CD8-positive, alpha-beta memory T cell (primary cell): Measurements from ENCODE around the gene ADIG. TPM values are rescaled to one million over a fixed set of nuclear protein-coding genes. Genes with fewer than 3 reads are reported as not detected.

Source experiments
- CTCF ChIA-PET: fragments of 350-600 bp; sonication (Branson Sonifier 250); formaldehyde crosslinking; loops from one replicate; lab custom pipeline; 2021; ENCODE audit warnings: antibody characterized with exemption; lab: Charles Lee
- POLR2A ChIA-PET: fragments of 350-600 bp; sonication (Branson Sonifier 250); formaldehyde crosslinking; loops from one replicate; lab custom pipeline; 2021; ENCODE audit warnings: antibody characterized with exemption; lab: Charles Lee
- DNase-seq, 5 donors: peaks; one replicate each; pipeline versions ENCODE4 v3.0.0 to v3.0.0-alpha.2; 2020 to 2022; ENCODE audit warnings: mixed read lengths in 1 of 5
- H3K27ac ChIP-seq: one replicate; pipeline ENCODE4 v1.7.0; 2013; ENCODE audit warnings: low read depth, mild to moderate bottlenecking, low read length, moderate library complexity
- H3K27me3 ChIP-seq: 2 replicates; pipeline ENCODE4 v1.7.0; 2013; ENCODE audit warnings: low read length, mild to moderate bottlenecking; ENCODE audit not compliant: insufficient read depth, poor library complexity, severe bottlenecking
- H3K36me3 ChIP-seq: 2 replicates; pipeline ENCODE4 v1.7.0; 2013; ENCODE audit warnings: mild to moderate bottlenecking, low read length, moderate library complexity; ENCODE audit not compliant: insufficient read depth
- H3K4me1 ChIP-seq: 2 replicates; pipeline ENCODE4 v1.7.0; 2013; ENCODE audit warnings: mild to moderate bottlenecking, low read length, moderate library complexity; ENCODE audit not compliant: insufficient read depth
- H3K4me3 ChIP-seq: 2 replicates; pipeline ENCODE4 v1.7.0; 2013; ENCODE audit warnings: mild to moderate bottlenecking, low read length
- H3K9me3 ChIP-seq: 2 replicates; pipeline ENCODE4 v1.7.0; 2013; ENCODE audit warnings: mild to moderate bottlenecking, low read length
- H3K27ac Mint-ChIP-seq, 8 donors: one replicate each; pipeline ENCODE4 v1.8.0; 2020 to 2021; ENCODE audit warnings: mixed read lengths in 8 of 8, mild to moderate bottlenecking in 6 of 8, inconsistent platforms in 3 of 8, moderate library complexity in 3 of 8
- H3K27me3 Mint-ChIP-seq, 2 donors: one replicate each; pipeline ENCODE4 v1.8.0; 2020 to 2021; ENCODE audit warnings: mixed read lengths in 2 of 2, mild to moderate bottlenecking in 1 of 2, moderate library complexity in 1 of 2
- H3K36me3 Mint-ChIP-seq, 3 donors: one replicate each; pipeline ENCODE4 v1.8.0; 2020 to 2021; ENCODE audit warnings: mixed read lengths in 3 of 3, inconsistent platforms in 1 of 3, mild to moderate bottlenecking in 1 of 3
- H3K4me1 Mint-ChIP-seq, 3 donors: one replicate each; pipeline ENCODE4 v1.8.0; 2020 to 2021; ENCODE audit warnings: mixed read lengths in 3 of 3, inconsistent platforms in 1 of 3, mild to moderate bottlenecking in 1 of 3
- H3K4me3 Mint-ChIP-seq, 7 donors: one replicate each; pipeline ENCODE4 v1.8.0; 2020 to 2021; ENCODE audit warnings: mixed read lengths in 7 of 7, mild to moderate bottlenecking in 6 of 7, moderate library complexity in 4 of 7, inconsistent platforms in 2 of 7
- H3K9me3 Mint-ChIP-seq, 5 donors: one replicate each; pipeline ENCODE4 v1.8.0; 2020 to 2022; ENCODE audit warnings: mixed read lengths in 5 of 5, mild to moderate bottlenecking in 3 of 5, moderate library complexity in 2 of 5, inconsistent platforms in 1 of 5
- polyA plus RNA-seq: library from polyadenylated mRNA; unstranded; fragments of 300-500 nt; fragmentation: Illumina TruSeq; gene quantifications from one replicate; pipeline ENCODE4 v1.2.3, GENCODE V29; 2021
- total RNA-seq, 2 experiments: library from RNA; stranded (reverse); gene quantifications; one replicate each; pipeline ENCODE4 v1.2.3, GENCODE V29; 2021

The ADIG gene
- total and polyA plus RNA-seq, 3 experiments from 2014 or later, result not detected

DNA sequence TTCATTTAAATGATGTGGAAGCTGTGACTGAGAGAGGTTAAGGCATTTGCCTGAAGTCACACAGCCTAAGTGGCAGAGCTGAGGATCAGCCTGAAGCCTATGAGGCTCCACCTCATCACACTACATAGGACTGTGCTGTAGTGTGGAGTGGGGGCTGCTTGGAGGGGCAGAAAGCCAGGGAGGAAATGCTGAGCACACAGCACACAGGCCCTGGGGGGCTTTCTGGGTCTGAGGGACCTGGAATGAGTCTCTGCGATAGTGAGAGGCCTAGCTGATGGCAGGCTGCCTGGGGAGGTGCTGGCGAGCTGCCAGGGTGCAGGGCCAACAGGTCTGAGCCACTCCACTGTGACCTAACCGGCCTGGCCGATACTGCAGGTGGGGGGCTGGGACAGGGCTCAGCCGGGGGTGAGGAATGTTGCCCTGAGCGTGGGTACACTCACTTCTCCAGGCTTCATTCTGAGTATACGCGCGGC is 18.4 kb downstream of the ADIG start:
- Mint-ChIP-seq H3K27ac (no peak overlapping the region), H3K4me1 (peaks cover 6 to 13% (median 7%) of the 10 kb centered on the region in 3 donors), H3K4me3 (no peak overlapping the region), H3K9me3 (peaks cover 0 to 2% (median 0%) of the 10 kb centered on the region in 5 donors), H3K36me3 (no peaks in the 10 kb centered on the region), H3K27me3 (peaks cover 41 to 58% of the 10 kb centered on the region in 2 donors)
- DNase-seq, result no peak
- Histone ChIP-seq H3K4me3 (no peak overlapping the region), H3K36me3 (no peaks in the 10 kb centered on the region), H3K9me3 (no peaks in the 10 kb centered on the region), H3K27ac (no peak overlapping the region), H3K27me3 (peaks cover 14% of the 10 kb centered on the region), H3K4me1 (no peaks in the 10 kb centered on the region)
- ChIA-PET POLR2A (no interaction called here), CTCF (no interaction called here)

DNA sequence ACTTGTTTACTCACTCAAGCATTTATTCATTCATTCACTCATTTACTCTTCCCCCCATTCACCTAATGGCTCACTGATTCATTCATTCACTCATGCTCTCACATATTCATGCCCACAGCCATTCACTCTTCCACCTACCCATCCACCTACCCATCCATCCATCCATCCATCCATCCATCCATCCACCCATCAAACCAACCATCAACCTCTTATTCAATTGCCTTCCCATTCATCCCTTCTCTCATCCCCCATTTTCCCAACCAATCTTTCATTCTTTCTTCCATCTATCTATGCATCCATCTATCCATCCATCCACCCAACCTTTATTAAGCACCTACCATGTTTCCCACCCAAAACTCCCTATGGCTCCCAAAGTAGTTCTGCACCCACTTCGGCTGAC is 19.1 kb downstream of the ADIG start:
- Mint-ChIP-seq H3K4me1 (peaks cover 6 to 13% (median 7%) of the 10 kb centered on the region in 3 donors), H3K27ac (no peak overlapping the region), H3K27me3 (peaks cover 44 to 61% of the 10 kb centered on the region in 2 donors), H3K9me3 (peaks cover 0 to 3% (median 0%) of the 10 kb centered on the region in 5 donors), H3K4me3 (no peak overlapping the region), H3K36me3 (no peaks in the 10 kb centered on the region)
- POLR2A ChIA-PET, result no interaction called here
- CTCF ChIA-PET, result no interaction called here
- H3K27ac ChIP-seq, result no peak overlapping the region
- H3K9me3 ChIP-seq, result no peaks in the 10 kb centered on the region
- H3K36me3 ChIP-seq, result no peaks in the 10 kb centered on the region
- no peaks in the 10 kb centered on the region for H3K4me1 ChIP-seq
- no peak overlapping the region for H3K4me3 ChIP-seq
- DNase-seq, result no peak
- H3K27me3 ChIP-seq, result peaks cover 15% of the 10 kb centered on the region

DNA sequence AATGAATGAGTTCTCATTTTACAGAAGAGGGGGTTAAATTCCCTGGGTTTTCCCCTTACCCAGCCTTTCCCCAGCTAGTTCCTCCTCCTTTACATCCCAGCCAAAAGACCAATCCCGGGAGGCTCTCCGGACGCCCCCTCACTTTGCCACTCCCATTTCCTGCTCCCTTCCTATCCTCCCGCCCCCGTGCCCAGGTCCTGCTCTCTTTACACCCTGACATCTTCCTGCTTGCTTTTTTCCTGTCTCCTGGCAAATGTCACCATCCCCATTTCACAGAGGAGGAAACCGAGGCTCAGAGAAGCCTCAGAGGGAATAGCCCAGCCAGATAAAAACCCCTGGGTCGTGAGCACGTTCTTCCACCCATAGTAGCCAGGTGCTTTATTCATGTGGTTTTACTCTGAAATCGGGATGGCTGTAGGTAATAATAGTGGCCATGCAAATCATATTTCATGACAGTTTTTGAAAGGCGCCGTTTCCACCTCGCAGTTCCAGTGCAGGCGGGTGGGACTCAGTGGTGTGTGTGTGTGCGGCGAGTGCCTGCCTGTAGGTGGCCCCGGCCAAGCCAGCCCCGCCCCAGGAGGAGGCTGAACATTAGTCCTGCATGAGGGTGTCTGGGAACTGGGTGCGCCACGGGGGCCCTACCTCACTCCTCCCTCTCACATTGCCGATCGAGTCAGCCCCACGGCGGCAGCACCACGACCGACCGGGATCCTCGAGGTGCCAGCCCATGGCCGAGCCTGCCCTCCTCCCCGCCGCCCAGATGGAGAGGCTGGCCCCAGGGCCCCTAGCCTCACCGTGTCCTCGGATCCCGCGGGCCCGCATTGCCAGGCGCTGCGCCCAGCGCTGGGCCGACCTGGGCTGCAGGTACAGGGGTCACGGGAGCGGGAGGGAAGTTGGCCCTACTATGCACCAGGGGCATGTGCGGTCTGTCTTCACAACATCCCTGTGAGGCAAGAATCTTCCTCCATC is 20.5 kb downstream of the ADIG start, which contains the start of gene ARHGAP40:
Gene ARHGAP40 (plus strand): TSS at position 594 of the 969 bp plus-strand sequence.
- CTCF ChIA-PET, result no interaction called here
- Mint-ChIP-seq H3K36me3 (no peaks in the 10 kb centered on the region), H3K27me3 (peaks cover 57 to 73% of the 10 kb centered on the region in 2 donors), H3K4me3 (peak within 1 kb of the TSS in 2 of 7 donors; percentile 14 to 77), H3K4me1 (peaks cover 6 to 13% (median 7%) of the 10 kb centered on the region in 3 donors), H3K9me3 (peaks cover 0 to 3% (median 0%) of the 10 kb centered on the region in 5 donors), H3K27ac (peak within 1 kb of the TSS in 1 of 8 donors; percentile 34)
- Histone ChIP-seq H3K27me3 (peaks cover 23% of the 10 kb centered on the region), H3K36me3 (no peaks in the 10 kb centered on the region), H3K27ac (no peak within 1 kb of the TSS), H3K9me3 (no peaks in the 10 kb centered on the region), H3K4me1 (no peaks in the 10 kb centered on the region), H3K4me3 (no peak within 1 kb of the TSS)
- POLR2A ChIA-PET, result no interaction called here
- DNase-seq, result no peak

DNA sequence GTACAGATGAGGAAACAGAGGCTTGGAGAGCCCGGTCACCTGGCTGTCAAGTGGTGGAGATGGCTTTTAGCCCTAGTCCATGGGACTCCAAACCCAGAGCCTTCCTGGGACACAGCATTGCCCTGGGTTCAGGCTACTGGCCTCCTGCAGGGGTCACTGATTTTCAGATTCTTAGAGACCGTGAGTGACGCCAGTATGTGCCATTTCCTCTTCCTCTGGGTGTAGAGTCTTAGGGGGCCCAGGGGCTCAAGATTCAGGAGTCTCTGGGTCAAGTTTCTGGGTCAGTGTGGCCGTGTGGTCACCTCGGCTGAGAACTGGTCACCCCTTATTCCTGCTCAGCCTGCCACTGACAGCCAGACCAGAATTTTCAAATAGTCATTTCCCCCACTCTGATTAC is 21.2 kb downstream of the ADIG start:
- H3K4me1 ChIP-seq, result no peaks in the 10 kb centered on the region
- no peak for DNase-seq
- H3K9me3 ChIP-seq, result no peaks in the 10 kb centered on the region
- ChIA-PET CTCF (no interaction called here), POLR2A (no interaction called here)
- H3K4me3 Mint-ChIP-seq, result no peak overlapping the region
- peak overlapping the region in 1 of 8 donors; percentile 34 for H3K27ac Mint-ChIP-seq
- H3K27ac ChIP-seq, result no peak overlapping the region
- H3K4me3 ChIP-seq, result no peak overlapping the region
- peaks cover 23% of the 10 kb centered on the region for H3K27me3 ChIP-seq
- H3K36me3 ChIP-seq, result no peaks in the 10 kb centered on the region
- H3K9me3 Mint-ChIP-seq, result peaks cover 0 to 3% (median 0%) of the 10 kb centered on the region in 5 donors
- H3K4me1 Mint-ChIP-seq, result peaks cover 6 to 13% (median 7%) of the 10 kb centered on the region in 3 donors
- peaks cover 54 to 74% of the 10 kb centered on the region in 2 donors for H3K27me3 Mint-ChIP-seq
- H3K36me3 Mint-ChIP-seq, result no peaks in the 10 kb centered on the region

DNA sequence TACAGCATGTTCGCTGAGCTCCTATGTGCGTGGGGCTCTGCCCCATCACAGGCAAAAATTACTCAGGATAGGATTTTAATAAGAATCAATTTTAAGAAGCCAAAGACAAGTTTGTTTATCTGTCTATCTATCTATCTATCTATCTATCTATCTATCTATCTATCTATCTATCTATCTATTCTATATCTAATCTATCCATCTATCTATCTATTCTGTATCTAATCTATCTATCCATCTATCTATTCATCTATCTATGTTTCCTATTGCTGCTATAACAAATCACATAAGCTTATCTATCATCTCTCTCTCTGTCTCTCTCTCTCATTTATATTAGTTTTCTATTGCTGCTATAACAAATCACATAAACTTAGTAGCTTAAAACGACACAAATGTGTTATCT is 22.3 kb downstream of the ADIG start:
- POLR2A ChIA-PET, result no interaction called here

DNA sequence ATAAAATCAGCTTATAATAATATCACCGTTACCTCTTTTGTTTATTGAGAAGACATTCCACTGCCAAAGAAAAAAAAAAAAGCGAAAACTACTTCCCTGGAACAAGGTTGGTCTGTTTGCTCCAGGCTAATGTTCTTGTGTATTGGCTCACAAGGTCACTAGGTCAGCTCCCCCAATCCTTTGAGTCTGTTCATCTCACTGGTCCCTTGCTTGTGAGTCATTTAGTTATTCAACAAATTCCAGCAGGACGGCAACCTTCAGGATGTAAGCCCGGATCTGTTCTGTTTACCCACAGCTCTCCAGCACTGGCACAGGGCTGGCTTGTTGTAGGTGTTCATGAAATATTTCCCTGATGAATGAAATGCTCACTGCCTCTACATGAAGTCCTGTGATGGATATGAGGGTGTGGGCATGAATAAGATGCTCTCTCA is 23.9 kb downstream of the ADIG start:
- H3K9me3 Mint-ChIP-seq, result peaks cover 0 to 3% (median 0%) of the 10 kb centered on the region in 5 donors
- CTCF ChIA-PET, result no interaction called here
- Histone ChIP-seq H3K4me1 (no peaks in the 10 kb centered on the region), H3K9me3 (no peaks in the 10 kb centered on the region), H3K27me3 (peaks cover 20% of the 10 kb centered on the region), H3K4me3 (no peak overlapping the region), H3K27ac (no peak overlapping the region), H3K36me3 (no peaks in the 10 kb centered on the region)
- H3K27me3 Mint-ChIP-seq, result peaks cover 45 to 75% of the 10 kb centered on the region in 2 donors
- H3K4me3 Mint-ChIP-seq, result no peak overlapping the region
- no peaks in the 10 kb centered on the region for H3K36me3 Mint-ChIP-seq
- no peak for DNase-seq
- POLR2A ChIA-PET, result no interaction called here
- H3K4me1 Mint-ChIP-seq, result peaks cover 6 to 13% (median 7%) of the 10 kb centered on the region in 3 donors
- peak overlapping the region in 1 of 8 donors; percentile 49 for H3K27ac Mint-ChIP-seq

More for the DNA sequence above, 22.3 kb downstream of the ADIG start:
- H3K36me3 ChIP-seq, result no peaks in the 10 kb centered on the region
- no peaks in the 10 kb centered on the region for H3K4me1 ChIP-seq
- H3K4me3 ChIP-seq, result no peak overlapping the region
- H3K9me3 ChIP-seq, result no peaks in the 10 kb centered on the region
- no peak for DNase-seq
- Mint-ChIP-seq H3K9me3 (peaks cover 0 to 3% (median 0%) of the 10 kb centered on the region in 5 donors), H3K36me3 (no peaks in the 10 kb centered on the region), H3K4me3 (no peak overlapping the region), H3K4me1 (peaks cover 6 to 13% (median 7%) of the 10 kb centered on the region in 3 donors), H3K27me3 (peaks cover 46 to 71% of the 10 kb centered on the region in 2 donors), H3K27ac (no peak overlapping the region)
- H3K27ac ChIP-seq, result no peak overlapping the region
- CTCF ChIA-PET, result no interaction called here
- H3K27me3 ChIP-seq, result peaks cover 23% of the 10 kb centered on the region

DNA sequence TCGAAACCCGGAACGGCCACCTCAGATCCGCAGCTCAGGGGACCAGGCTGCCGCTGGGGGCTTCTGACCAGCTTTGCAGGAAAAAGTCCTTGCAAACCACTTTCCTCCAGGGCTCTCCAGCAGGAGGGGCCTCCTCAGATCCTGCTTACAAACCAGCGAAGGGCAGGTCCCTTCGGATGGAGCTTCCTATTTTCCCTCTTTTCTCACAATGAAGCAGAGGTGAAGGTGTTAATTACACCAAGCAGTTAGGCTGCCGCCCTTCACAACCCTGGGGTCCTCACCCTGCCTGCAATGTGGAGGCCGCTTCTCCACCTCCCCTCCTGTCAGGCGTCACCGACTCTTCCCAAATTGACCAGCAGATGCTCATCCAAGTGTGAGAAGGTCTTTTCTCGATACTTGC is 26.4 kb downstream of the ADIG start:
- Mint-ChIP-seq H3K36me3 (no peaks in the 10 kb centered on the region), H3K4me3 (no peak overlapping the region), H3K27ac (no peak overlapping the region), H3K27me3 (peaks cover 33 to 57% of the 10 kb centered on the region in 2 donors), H3K9me3 (peaks cover 0 to 2% (median 0%) of the 10 kb centered on the region in 5 donors), H3K4me1 (peaks cover 0 to 2% (median 1%) of the 10 kb centered on the region in 3 donors)
- H3K27ac ChIP-seq, result no peak overlapping the region
- ChIA-PET POLR2A (no interaction called here), CTCF (no interaction called here)
- H3K27me3 ChIP-seq, result peaks cover 17% of the 10 kb centered on the region
- no peak for DNase-seq
- H3K4me1 ChIP-seq, result no peaks in the 10 kb centered on the region
- H3K9me3 ChIP-seq, result no peaks in the 10 kb centered on the region
- H3K36me3 ChIP-seq, result no peaks in the 10 kb centered on the region
- no peak overlapping the region for H3K4me3 ChIP-seq

DNA sequence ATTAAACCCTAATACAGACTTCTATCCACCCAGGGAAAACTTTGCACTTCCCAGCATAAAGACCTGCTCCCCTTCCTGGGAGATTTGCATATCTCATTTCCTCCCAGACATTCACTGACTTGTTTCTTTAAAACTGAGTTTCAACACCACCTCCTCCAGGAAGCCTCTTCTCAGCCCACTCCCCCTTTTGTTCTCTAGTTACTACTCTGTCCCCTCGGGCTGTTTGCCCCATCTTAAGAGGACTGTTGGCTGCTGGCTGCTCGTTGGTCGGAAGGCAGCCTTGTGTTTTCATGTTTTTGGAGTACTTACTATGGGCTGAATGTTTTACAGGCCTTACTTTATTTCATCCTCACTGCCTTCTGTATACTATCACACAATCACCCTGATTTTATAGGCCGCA is 27.2 kb downstream of the ADIG start:
- no peaks in the 10 kb centered on the region for H3K4me1 Mint-ChIP-seq
- Histone ChIP-seq H3K27ac (no peak overlapping the region), H3K27me3 (peaks cover 17% of the 10 kb centered on the region), H3K9me3 (no peaks in the 10 kb centered on the region), H3K4me3 (no peak overlapping the region), H3K36me3 (no peaks in the 10 kb centered on the region), H3K4me1 (no peaks in the 10 kb centered on the region)
- ChIA-PET CTCF (no interaction called here), POLR2A (no interaction called here)
- DNase-seq, result no peak
- H3K9me3 Mint-ChIP-seq, result peaks cover 0 to 2% (median 0%) of the 10 kb centered on the region in 5 donors
- H3K27ac Mint-ChIP-seq, result no peak overlapping the region
- H3K4me3 Mint-ChIP-seq, result no peak overlapping the region
- H3K36me3 Mint-ChIP-seq, result no peaks in the 10 kb centered on the region
- H3K27me3 Mint-ChIP-seq, result peaks cover 34 to 54% of the 10 kb centered on the region in 2 donors
